Prostate gland (tissue), 2 donors: ENCODE results near the gene GRID2. TPM values are rescaled to one million over a fixed set of nuclear protein-coding genes. Genes with fewer than 3 reads are reported as not detected.

Experiments
- DNase-seq: peaks from one replicate; pipeline ENCODE4 v3.0.0-alpha.2; 2019; ENCODE audit warnings: low spot score
- H3K27ac ChIP-seq, 2 donors: fragments of 200-600 bp; sonication (generic); 2 replicates each; pipeline ENCODE4 v1.5.1; 2017 to 2019
- H3K27me3 ChIP-seq: fragments of 200-600 bp; sonication (generic); replicated peaks from 2 replicates; pipeline ENCODE4 v1.5.1; 2019; ENCODE audit not compliant: insufficient read depth
- H3K36me3 ChIP-seq, 2 donors: fragments of 200-600 bp; sonication (generic); 1 replicate in 1 of 2; 2 replicates in 1 of 2; pipeline versions ENCODE4 v1.5.1 to v1.8.1; 2017 to 2019
- H3K4me1 ChIP-seq: fragments of 200-600 bp; sonication (generic); replicated peaks from 2 replicates; pipeline ENCODE4 v1.5.1; 2019
- H3K4me3 ChIP-seq, 2 donors: fragments of 200-600 bp; sonication (generic); 2 replicates each; pipeline ENCODE4 v1.5.1; 2017 to 2019
- H3K9me3 ChIP-seq: fragments of 200-600 bp; sonication (generic); 2 replicates; pipeline ENCODE4 v1.5.1; 2017
- POLR2A ChIP-seq: fragments of 450-650 bp; IDR thresholded peaks from one replicate; pipeline ENCODE4 v1.6.1; 2016; ENCODE audit warnings: antibody characterized with exemption, mild to moderate bottlenecking
- POLR2AphosphoS5 ChIP-seq: sonication (generic); formaldehyde crosslinking; IDR thresholded peaks from one replicate; pipeline ENCODE4 v1.6.1; 2017; ENCODE audit warnings: antibody characterized with exemption
- WGBS: methylation state at CpG from one replicate; pipeline ENCODE4 v1.1.5; 2018; 5-methylcytosine and 5-hydroxymethylcytosine counted together
- intact Hi-C: fragments of 100-400 bp; cut with DNase I; formaldehyde crosslinking; loops from one replicate; pipeline ENCODE4 v1.14.2; 2022
- total RNA-seq, 2 donors: library from RNA; depleted of rRNA; stranded (reverse); fragments of >200 nt; gene quantifications; one replicate each; pipeline ENCODE4 v1.1.0, GENCODE V29; 2016
- TF ChIP-seq, protein P1 (sequence below), 4 experiments: fragments of 200-600 bp in 2 of 4; fragments of 450-650 bp in 2 of 4; sonication (generic) in 2 of 4; IDR thresholded peaks; 1 replicate in 3 of 4; 2 replicates in 1 of 4; pipeline ENCODE4 v1.5.1; 2016 to 2019; ENCODE audit warnings: antibody characterized with exemption in 4 of 4, mild to moderate bottlenecking in 2 of 4, moderate library complexity in 2 of 4

GRID2 gene
- total RNA-seq, 2 donors from 2014 or later, result 0.09 to 11.0 TPM

DNA sequence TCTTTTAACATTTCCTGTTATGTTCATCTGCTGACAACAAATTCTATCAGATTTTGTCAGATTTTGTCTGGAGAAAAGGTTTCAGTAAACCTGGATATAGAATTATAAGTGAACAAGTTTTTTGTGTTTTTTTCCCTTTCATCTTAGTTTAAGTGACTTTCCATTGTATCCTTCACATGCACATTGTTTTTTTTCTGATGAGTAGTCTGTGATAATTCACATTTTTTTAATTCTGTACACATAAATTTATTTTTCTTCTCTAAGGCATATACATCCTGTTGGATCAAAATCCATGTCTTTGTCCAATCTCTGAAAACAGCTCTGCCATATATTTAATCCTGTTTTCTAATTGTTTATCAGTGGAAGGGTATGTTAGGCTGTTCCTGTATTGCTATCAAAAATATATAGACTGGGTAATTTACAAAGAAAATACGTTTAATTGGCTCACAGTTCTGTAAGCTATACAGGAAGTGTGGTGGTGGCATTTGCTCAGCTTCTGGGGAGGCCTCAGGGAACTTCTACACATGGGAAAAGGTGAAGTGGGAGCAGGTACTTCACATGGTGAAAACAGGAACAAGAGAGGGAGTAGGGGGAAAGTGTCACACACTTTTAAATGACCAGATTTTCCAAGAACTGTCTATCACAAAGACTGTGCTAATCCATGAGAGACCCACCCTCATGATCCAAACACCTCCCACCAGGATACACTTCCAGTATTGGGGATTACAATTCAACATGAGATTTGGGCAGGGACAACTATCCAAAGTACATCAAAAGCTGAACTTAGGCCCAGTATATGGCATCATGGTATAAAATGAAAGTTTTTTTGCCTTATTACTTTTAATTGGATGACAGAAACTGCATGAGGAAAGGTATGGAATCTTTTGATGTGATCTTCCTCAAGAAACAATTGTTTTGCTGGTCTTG lies 45.6 kb upstream of the GRID2 start:
- no peak overlapping the region for H3K27ac ChIP-seq
- H3K36me3 ChIP-seq, result no peaks in the 10 kb centered on the region
- H3K27me3 ChIP-seq, result no peaks in the 10 kb centered on the region
- H3K4me1 ChIP-seq, result no peaks in the 10 kb centered on the region
- no peak overlapping the region for H3K4me3 ChIP-seq
- intact Hi-C loops, result no loop called here
- no peak for DNase-seq
- H3K9me3 ChIP-seq, result no peaks in the 10 kb centered on the region
- WGBS, result 48% methylated on average over 1 of the region's 1 CpG
- TF ChIP-seq POLR2A (no peak), POLR2AphosphoS5 (no peak)
- TF ChIP-seq, protein P1, sequence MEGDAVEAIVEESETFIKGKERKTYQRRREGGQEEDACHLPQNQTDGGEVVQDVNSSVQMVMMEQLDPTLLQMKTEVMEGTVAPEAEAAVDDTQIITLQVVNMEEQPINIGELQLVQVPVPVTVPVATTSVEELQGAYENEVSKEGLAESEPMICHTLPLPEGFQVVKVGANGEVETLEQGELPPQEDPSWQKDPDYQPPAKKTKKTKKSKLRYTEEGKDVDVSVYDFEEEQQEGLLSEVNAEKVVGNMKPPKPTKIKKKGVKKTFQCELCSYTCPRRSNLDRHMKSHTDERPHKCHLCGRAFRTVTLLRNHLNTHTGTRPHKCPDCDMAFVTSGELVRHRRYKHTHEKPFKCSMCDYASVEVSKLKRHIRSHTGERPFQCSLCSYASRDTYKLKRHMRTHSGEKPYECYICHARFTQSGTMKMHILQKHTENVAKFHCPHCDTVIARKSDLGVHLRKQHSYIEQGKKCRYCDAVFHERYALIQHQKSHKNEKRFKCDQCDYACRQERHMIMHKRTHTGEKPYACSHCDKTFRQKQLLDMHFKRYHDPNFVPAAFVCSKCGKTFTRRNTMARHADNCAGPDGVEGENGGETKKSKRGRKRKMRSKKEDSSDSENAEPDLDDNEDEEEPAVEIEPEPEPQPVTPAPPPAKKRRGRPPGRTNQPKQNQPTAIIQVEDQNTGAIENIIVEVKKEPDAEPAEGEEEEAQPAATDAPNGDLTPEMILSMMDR (IDR thresholded peaks at IDR 0.05), result no peak

DNA sequence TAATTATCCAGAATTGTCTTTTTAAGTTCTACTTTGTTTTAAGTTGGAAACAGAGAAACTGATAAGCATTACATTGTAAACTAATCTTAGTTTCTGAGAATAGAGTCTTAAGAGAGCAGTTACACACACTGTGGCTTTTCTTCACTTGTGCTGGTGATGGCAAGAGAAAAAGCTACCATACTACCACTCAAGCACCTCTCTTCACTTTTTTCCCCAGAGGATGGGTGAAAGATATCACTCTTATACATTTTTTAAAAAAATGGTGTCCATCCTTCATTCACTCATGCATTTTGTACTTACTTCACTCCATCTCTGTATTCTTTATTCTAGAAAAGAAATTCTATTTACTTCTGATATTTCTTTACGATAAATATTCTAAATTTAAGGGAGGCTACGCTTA lies 42.5 kb upstream of the GRID2 start:
- Histone ChIP-seq H3K27me3 (no peaks in the 10 kb centered on the region), H3K9me3 (no peaks in the 10 kb centered on the region), H3K36me3 (no peaks in the 10 kb centered on the region), H3K4me3 (no peak overlapping the region), H3K27ac (no peak overlapping the region), H3K4me1 (no peaks in the 10 kb centered on the region)
- DNase-seq, result no peak
- intact Hi-C loops, result no loop called here
- no peak for TF ChIP-seq POLR2A
- TF ChIP-seq POLR2AphosphoS5, result no peak
- TF ChIP-seq, protein P1 (IDR thresholded peaks at IDR 0.05), result no peak
- WGBS, result 76% methylated on average over 2 of the region's 2 CpGs

DNA sequence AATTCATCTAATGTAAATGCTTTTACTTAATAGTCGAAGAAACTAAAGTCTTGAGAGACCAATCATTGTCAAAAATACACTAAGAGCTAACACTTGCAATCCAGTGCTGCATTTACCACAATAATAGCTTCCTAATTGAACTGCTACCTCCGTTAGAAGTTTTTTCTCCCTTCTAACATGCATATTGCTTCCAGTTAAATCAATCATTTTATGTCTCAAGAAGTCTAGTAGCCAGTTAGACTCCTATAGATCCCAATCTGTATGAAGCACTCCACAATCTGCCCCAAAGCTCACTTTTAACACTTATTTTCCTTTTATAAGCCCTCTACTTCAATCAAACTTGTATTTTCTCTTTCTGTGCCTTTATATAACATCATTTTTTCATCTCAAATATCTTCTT lies 41.4 kb upstream of the GRID2 start:
- DNase-seq, result no peak
- no peaks in the 10 kb centered on the region for H3K36me3 ChIP-seq
- H3K4me1 ChIP-seq, result no peaks in the 10 kb centered on the region
- H3K9me3 ChIP-seq, result no peaks in the 10 kb centered on the region
- H3K27me3 ChIP-seq, result no peaks in the 10 kb centered on the region
- TF ChIP-seq, protein P1 (IDR thresholded peaks at IDR 0.05), result no peak
- TF ChIP-seq POLR2A (no peak), POLR2AphosphoS5 (no peak)
- WGBS, result 79% methylated on average over 2 of the region's 2 CpGs
- intact Hi-C loops, result no loop called here
- no peak overlapping the region for H3K4me3 ChIP-seq
- H3K27ac ChIP-seq, result no peak overlapping the region

DNA sequence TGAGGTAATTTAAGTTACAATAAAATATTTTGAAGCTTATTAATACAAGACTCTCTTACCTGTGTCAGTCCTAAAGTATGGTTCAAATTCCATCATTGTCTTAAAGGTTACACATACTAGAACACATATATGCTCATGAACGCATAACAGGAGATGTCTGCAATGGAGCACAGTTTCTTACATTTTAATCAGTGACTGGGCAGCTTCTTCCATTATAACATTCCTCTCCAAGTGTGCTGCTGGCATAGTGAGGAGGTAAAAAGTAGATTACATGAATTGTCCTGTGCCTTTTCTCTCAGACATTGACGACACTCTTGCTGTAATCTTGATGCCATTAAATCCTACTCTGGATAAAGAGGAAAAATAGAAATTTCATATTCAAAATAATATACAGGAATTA lies 40.8 kb upstream of the GRID2 start:
- Histone ChIP-seq H3K4me1 (no peaks in the 10 kb centered on the region), H3K27me3 (no peaks in the 10 kb centered on the region), H3K9me3 (no peaks in the 10 kb centered on the region), H3K27ac (no peak overlapping the region), H3K36me3 (no peaks in the 10 kb centered on the region), H3K4me3 (no peak overlapping the region)
- intact Hi-C loops, result no loop called here
- TF ChIP-seq, protein P1 (IDR thresholded peaks at IDR 0.05), result no peak
- TF ChIP-seq POLR2A, result no peak
- TF ChIP-seq POLR2AphosphoS5, result no peak
- WGBS, result 87% methylated on average over 2 of the region's 2 CpGs
- no peak for DNase-seq

DNA sequence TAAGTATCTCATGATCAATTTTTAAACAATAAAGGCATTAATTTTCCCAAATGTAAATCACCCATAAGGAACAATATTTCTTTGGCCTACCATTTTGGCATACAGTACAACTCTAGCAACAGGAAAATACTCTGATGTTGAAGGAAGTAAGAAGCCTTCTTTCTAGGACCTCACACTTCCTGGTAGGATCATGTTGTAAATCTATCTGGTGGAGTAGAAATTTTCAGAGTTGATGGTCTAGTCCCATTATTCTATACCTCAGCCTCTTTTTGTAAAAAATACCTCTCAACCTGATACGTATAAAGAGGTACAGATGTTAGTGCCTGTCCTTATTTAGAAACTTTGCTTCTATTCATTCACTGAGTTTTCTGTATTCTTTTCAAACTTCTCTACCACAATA lies 40.2 kb upstream of the GRID2 start:
- H3K4me3 ChIP-seq, result no peak overlapping the region
- no peaks in the 10 kb centered on the region for H3K27me3 ChIP-seq
- intact Hi-C loops, result no loop called here
- no peaks in the 10 kb centered on the region for H3K9me3 ChIP-seq
- 87% methylated on average over 1 of the region's 1 CpG for WGBS
- TF ChIP-seq, protein P1 (IDR thresholded peaks at IDR 0.05), result no peak
- no peak for TF ChIP-seq POLR2AphosphoS5
- no peak for TF ChIP-seq POLR2A
- no peak for DNase-seq
- no peaks in the 10 kb centered on the region for H3K4me1 ChIP-seq
- no peaks in the 10 kb centered on the region for H3K36me3 ChIP-seq
- H3K27ac ChIP-seq, result no peak overlapping the region
